HepG2 (cell line): ENCODE measurements around the gene INAFM1. TPM values are rescaled to one million over a fixed set of nuclear protein-coding genes. Genes with fewer than 3 reads are reported as not detected.

Source experiments
- CBFB ChIP-seq: sonication (generic); formaldehyde crosslinking; IDR thresholded peaks from 2 replicates; pipeline ENCODE4 v1.4.0; 2020; ENCODE audit warnings: missing genetic modification reagents
- FOXM1 ChIP-seq: sonication (generic); formaldehyde crosslinking; IDR thresholded peaks from 2 replicates; pipeline ENCODE4 v1.5.0; 2020; ENCODE audit warnings: missing genetic modification reagents
- GATAD1 ChIP-seq: IDR thresholded peaks from 2 replicates; pipeline ENCODE4 v1.6.1; 2016; ENCODE audit warnings: missing genetic modification reagents, missing compliant biosample characterization
- HDAC2 ChIP-seq: sonication (generic); formaldehyde crosslinking; IDR thresholded peaks from 2 replicates; pipeline ENCODE4 v1.4.0; 2020; ENCODE audit warnings: missing genetic modification reagents
- HNRNPH1 ChIP-seq: fragments of 200-400 bp; formaldehyde crosslinking; optimal IDR thresholded peaks from 2 replicates; pipeline ENCODE3; 2017; ENCODE audit warnings: mild to moderate bottlenecking, low read depth, low read length
- HNRNPK ChIP-seq: fragments of 200-400 bp; formaldehyde crosslinking; IDR thresholded peaks from 2 replicates; pipeline ENCODE4 v1.6.1; 2018; ENCODE audit warnings: low read length, low read depth, moderate library complexity, mild to moderate bottlenecking; ENCODE audit not compliant: poor library complexity, severe bottlenecking
- IRF9 ChIP-seq: sonication (generic); formaldehyde crosslinking; IDR thresholded peaks from 2 replicates; pipeline ENCODE4 v1.8.0; 2022; ENCODE audit warnings: missing genetic modification reagents, mild to moderate bottlenecking, borderline replicate concordance
- MBD4 ChIP-seq: IDR thresholded peaks from 2 replicates; pipeline ENCODE4 v1.6.1; 2012; ENCODE audit warnings: low read length, inconsistent platforms, borderline replicate concordance
- NR3C1 ChIP-seq: sonication (generic); formaldehyde crosslinking; IDR thresholded peaks from 2 replicates; pipeline ENCODE4 v1.4.0; 2020; ENCODE audit warnings: missing genetic modification reagents
- POLR2A ChIP-seq, 2 experiments: IDR thresholded peaks; 2 replicates each; pipeline ENCODE4 v1.6.1; 2011; ENCODE audit warnings: low read depth in 2 of 2, low read length in 2 of 2, mild to moderate bottlenecking in 1 of 2, moderate library complexity in 1 of 2; ENCODE audit not compliant: insufficient read depth in 1 of 2
- PRPF4 ChIP-seq: fragments of 200-400 bp; formaldehyde crosslinking; IDR thresholded peaks from 2 replicates; pipeline ENCODE4 v1.6.1; 2016; ENCODE audit warnings: low read length, low read depth; ENCODE audit not compliant: poor library complexity, severe bottlenecking
- SMAD1 ChIP-seq: sonication (generic); formaldehyde crosslinking; IDR thresholded peaks from 2 replicates; pipeline ENCODE4 v1.4.0; 2020; ENCODE audit warnings: missing genetic modification reagents, low read depth, mild to moderate bottlenecking, borderline replicate concordance
- ZBTB25 ChIP-seq: IDR thresholded peaks from 2 replicates; pipeline ENCODE4 v1.6.1; 2018; ENCODE audit warnings: missing genetic modification reagents
- ZNF160 ChIP-seq: sonication (generic); formaldehyde crosslinking; IDR thresholded peaks from 2 replicates; pipeline ENCODE4 v1.8.0; 2022; ENCODE audit warnings: mild to moderate bottlenecking, inconsistent platforms, missing genetic modification reagents
- ZNF253 ChIP-seq: sonication (generic); formaldehyde crosslinking; IDR thresholded peaks from 2 replicates; pipeline ENCODE4 v1.8.0; 2022; ENCODE audit warnings: mild to moderate bottlenecking, missing genetic modification reagents, borderline replicate concordance
- ZNF383 ChIP-seq: sonication (generic); formaldehyde crosslinking; IDR thresholded peaks from 2 replicates; pipeline ENCODE4 v1.4.0; 2020; ENCODE audit warnings: missing genetic modification reagents, mild to moderate bottlenecking, borderline replicate concordance
- ZNF407 ChIP-seq: sonication (generic); formaldehyde crosslinking; IDR thresholded peaks from one replicate; pipeline ENCODE4 v1.5.1; 2020; ENCODE audit warnings: mild to moderate bottlenecking, missing genetic modification reagents; ENCODE audit errors: not compliant biosample characterization
- polyA plus RNA-seq, 8 experiments: library from polyadenylated mRNA; depleted of rRNA in 3 of 8; stranded (reverse) in 7 of 8; unstranded in 1 of 8; fragments of >200 nt; fragmentation: Illumina TruSeq in 4 of 8; extraction: Trizol in 4 of 8; gene quantifications; 2 replicates each; pipeline versions ENCODE4 v1.2.1 to v1.2.3, GENCODE V29; 2011 to 2016; ENCODE audit warnings: low read depth in 4 of 8, missing spikeins in 1 of 8, mixed read lengths in 1 of 8; ENCODE audit not compliant: insufficient read depth in 1 of 8
- total RNA-seq, 5 experiments: library from RNA; depleted of rRNA; stranded (reverse); fragments of >200 nt; fragmentation: Illumina TruSeq; extraction: Trizol; gene quantifications; 2 replicates each; pipeline ENCODE4 v1.2.3, GENCODE V29; 2016; ENCODE audit warnings: low read depth in 1 of 5
- TF ChIP-seq, protein P1 (sequence below): sonication (generic); formaldehyde crosslinking; IDR thresholded peaks from 2 replicates; pipeline ENCODE4 v1.5.0; 2020; ENCODE audit warnings: missing genetic modification reagents, mild to moderate bottlenecking, borderline replicate concordance

Gene INAFM1
- total and polyA plus RNA-seq, 2 of the 13 experiments (the other 11 are each of a cell fraction or from before 2014, with no cell fraction given), result 0.88 to 1.9 TPM

GRCh38 chr19:47228168-47228936, 46.3 kb upstream of the INAFM1 start (continued):
- TF ChIP-seq PRPF4 (no peak), SMAD1 (no peak), MBD4 (no peak), HDAC2 (CRISPR knock-in tag) (peak; percentile 68; the same call in 1 of the 2 replicates), ZBTB25 (no peak), HNRNPH1 (no peak), CBFB (CRISPR knock-in tag) (no peak), GATAD1 (CRISPR knock-in tag) (peak; percentile 36; the same call in 1 of the 2 replicates), FOXM1 (CRISPR knock-in tag) (no peak), ZNF383 (CRISPR knock-in tag) (no peak), ZNF407 (CRISPR knock-in tag) (no peak), NR3C1 (no peak), POLR2A (IDR thresholded peaks at IDR 0.05; ENCODE audit: insufficient read depth in 1 of 2, low read depth in 2 of 2, low read length in 2 of 2) (peak; percentile 63 to 70; a peak in 3 of 4 replicates), ZNF253 (CRISPR knock-in tag) (no peak), HNRNPK (no peak), IRF9 (CRISPR knock-in tag) (no peak), ZNF160 (CRISPR knock-in tag) (no peak)
- TF ChIP-seq, protein P1, sequence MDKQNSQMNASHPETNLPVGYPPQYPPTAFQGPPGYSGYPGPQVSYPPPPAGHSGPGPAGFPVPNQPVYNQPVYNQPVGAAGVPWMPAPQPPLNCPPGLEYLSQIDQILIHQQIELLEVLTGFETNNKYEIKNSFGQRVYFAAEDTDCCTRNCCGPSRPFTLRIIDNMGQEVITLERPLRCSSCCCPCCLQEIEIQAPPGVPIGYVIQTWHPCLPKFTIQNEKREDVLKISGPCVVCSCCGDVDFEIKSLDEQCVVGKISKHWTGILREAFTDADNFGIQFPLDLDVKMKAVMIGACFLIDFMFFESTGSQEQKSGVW (CRISPR knock-in tag), result no peak
